NCI-H226 (cell line): ENCODE measurements around the gene PRND.
A peak's percentile ranks its signal among the peaks of the same experiment; 100 is the strongest.
"Not testable (repeated sequence)": the region's sequence is repeated elsewhere in the genome, so short reads cannot be mapped to it uniquely, and the experiment has no call there.

Experiments
- DNase-seq: peaks from one replicate; pipeline ENCODE4 v3.0.0-alpha.2; 2015

The PRND gene, protein sequence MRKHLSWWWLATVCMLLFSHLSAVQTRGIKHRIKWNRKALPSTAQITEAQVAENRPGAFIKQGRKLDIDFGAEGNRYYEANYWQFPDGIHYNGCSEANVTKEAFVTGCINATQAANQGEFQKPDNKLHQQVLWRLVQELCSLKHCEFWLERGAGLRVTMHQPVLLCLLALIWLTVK

DNA sequence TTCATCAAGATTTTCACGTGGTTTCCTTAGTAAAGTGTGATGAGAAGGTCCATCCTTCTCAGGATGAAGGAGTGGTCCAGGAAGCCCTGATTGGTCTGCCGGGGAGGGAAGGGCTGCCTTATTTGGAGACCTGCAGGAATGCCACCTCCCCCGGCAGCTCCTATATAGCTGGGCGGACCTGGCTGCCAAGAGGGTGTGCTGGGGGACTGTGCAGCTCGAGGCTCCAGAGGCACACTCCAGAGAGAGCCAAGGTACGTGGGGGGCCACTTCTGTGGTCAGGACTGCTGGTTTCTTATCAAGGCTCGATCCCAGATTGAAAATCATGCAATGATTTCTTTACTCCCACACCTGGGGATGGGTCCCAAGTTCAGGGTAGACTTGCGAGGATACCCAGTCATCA, at the start of gene PRND:
TSS of gene PRND (plus strand) at position 191 of the 400 bp plus-strand sequence. CDS start 2,643 bp downstream, outside the sequence.
- no peak for DNase-seq

DNA sequence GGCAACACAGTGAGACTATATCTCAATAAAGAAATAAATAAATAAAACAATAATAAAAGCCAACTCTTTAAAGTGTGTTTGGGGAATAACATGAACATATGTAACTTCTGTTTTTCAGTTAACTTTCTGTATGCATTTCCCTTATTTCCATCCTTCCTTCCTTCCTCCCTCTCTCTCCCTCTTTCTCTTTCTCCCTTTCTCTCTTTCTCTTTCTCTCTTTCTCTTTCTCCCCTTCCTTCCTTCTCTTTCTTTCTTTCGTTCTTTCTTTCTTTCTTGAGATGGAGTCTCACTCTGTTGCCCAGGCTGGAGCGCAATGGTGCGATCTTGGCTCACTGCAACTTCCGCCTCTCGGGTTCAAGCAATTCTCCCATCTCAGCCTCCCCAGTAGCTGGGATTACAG, 48.8 kb upstream of the PRND start:
- DNase-seq, result no peak

DNA sequence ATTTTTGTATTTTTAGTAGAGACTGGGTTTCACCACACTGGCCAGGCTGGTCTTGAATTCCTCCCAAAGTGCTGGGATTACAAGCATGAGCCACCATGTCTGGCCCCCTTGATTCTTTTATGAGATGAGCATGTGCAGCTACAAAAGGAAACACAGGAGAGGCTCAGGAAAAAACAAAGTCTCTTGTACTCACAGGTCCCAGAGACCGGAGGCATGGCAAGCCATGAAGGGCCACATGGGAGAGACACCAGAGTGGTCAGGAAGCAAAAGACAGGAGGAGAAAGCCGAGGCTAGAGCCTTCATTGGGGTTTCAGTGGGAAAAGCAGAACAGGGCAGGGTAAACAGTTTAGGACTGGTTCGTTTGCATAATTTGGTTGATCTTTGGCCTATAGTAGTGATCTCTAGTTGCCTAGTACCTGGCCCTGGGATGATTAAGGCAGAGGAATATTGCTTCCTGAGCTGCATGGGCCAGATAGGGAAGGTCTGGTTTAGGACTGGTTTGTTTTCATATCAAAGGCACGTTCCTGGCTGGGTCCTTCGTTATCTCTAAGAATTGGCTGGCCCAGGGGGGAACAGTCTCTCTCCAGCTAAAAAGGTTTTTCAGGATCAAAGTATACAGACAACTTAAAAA, 48.2 kb upstream of the PRND start:
- DNase-seq, result no peak

DNA sequence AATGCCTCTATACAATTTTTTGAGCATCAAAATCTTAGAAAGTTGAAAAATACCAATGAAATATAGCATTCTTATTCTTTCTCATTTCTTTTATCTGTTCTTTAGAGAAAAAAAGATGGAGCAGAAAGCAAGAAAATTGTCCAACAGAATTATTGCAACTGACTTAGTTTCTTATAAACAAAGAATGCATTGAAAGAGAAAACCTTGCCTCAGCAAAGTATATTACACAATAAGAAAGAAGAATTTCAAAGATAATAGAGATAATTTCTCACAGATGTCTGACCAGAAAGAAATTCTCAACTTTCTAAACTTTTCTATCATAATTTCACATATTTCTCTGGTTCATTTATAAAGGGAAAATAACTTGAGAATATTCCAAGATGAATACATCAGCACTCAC, 47.0 kb upstream of the PRND start:
- DNase-seq, result no peak

DNA sequence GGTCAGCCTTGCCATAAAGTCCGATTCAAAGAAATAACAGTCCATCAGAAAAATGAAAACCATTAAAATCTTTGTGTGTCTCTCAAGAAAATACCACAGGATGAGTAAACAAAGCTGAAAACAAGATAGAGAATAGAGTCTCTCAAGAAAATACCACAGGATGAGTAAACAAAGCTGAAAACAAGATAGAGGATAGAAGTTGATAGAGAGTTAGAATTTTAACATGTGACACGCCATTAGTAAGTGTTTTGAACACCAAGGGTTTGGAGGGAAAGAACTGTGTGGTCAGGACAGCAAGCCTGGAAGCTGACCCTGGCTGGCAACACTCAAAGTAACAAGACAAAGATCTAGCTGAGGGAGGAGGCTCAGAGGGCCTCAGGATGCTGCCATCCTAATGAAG, 43.9 kb upstream of the PRND start:
- DNase-seq, result no peak

DNA sequence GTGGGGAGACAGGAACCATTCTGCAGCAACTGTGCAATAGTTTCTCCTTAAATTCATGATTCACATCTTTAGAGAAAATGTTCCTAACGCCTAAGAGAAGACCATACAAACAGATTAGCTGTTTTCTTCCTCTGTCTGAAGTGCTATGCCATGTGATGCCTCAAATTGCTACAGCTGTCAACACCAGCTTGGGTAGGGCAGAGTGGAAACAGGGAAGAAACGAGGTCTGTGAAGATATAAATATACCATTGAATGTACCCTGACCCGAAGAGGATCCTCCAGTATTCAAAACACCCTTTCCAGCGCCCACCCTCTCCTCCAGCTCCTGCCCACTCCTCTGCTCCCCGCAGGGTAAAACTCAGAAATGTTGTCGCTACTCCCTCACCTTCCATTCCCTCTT, 40.3 kb upstream of the PRND start:
- no peak for DNase-seq

DNA sequence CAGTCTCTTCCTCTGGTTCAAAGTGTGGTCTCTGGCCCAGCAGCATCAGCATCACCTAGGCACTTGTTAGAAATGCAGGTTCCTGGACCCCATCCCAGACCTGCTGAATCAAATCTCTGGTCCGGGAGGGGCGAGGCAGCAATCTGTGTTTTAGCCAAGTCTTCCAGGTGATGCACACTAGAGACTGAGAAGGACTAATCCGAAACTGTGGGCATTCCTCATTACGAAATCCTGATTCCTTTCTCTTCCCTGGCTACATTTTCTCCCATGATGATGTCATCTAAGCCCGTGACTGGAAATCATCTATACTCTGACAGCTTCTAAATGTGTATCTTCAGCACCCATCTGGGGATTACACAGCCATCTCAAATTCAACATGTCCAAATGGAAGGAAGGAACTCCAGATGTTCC, 39.7 kb upstream of the PRND start:
- DNase-seq, result peak; percentile 54

DNA sequence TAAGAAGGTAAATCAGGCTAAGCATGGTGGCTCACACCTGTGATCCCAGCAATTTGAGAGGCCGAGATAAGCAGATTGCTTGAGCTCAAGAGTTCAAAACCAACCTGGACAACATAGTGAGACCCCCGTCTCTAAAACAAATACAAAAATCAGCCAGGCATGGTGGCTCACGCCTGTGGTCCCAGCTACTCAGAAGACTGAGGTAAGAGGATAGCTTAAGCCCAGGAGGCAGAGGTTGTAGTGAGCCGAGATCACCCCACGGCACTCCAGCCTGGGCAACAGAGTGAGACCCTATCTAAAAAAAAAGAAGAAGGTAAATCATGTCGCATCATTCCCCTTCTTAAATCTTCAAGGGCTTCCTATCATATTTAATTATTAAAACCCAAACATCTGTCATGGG, 39.0 kb upstream of the PRND start:
- DNase-seq, result no peak

DNA sequence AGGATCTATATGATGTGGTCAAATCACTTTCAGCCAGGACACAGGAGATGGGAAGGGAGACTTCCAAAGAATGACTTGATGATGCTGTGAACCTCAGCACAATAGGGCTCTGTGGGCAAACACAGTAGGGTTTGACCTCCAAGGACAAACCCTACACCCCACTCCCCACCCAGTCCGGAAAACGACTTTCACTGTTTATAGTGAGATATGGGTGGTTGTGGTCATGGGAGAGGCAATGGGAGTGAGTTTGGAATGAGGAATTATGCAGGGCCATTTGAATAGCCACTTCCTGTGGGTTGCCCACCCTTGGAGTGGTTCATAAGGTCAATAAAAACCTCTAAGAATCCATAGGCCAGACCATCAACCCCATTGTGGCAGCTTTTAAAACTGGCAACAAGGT, 38.4 kb upstream of the PRND start:
- DNase-seq, result no peak

DNA sequence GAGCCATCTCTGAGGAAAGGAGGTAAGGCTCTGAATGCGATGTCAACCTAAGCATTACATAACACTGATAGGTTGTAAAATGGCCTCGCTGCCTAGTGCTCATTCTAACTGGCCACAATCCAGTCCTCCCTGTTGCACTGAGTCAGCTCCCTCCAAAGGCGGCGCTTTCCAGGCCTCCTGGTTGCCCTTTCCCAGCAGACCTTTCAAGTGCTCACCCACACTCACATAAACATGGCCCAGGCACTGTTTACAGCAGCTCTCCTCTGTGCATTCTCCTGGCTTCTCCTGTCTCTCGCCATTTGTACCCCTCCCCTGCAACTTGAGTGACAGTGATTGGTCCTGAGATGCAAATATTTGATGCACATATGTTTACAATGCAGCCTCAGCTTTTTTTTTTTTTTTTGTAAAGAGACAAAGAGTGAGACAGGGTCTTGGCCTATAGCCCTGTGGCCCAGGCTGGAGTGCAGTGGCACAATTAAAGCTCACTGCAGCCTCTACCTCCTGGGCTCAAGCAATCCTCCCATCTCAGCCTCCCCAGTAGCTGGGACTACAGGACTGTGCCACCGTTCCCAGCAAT, 36.8 kb upstream of the PRND start:
- peak; percentile 77 for DNase-seq

DNA sequence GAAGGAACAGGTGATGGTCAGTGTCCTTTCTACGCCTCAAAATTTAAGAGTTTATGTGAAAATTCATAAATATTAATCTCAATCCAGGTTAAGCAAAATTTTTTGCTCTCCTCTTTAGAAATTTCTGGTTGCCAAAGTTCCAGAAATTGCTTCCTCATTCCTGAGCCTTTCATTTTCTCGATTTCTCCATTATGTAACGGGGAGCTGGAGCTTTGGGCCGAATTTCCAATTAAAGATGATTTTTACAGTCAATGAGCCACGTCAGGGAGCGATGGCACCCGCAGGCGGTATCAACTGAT, 35.8 kb upstream of the PRND start:
- no peak for DNase-seq

DNA sequence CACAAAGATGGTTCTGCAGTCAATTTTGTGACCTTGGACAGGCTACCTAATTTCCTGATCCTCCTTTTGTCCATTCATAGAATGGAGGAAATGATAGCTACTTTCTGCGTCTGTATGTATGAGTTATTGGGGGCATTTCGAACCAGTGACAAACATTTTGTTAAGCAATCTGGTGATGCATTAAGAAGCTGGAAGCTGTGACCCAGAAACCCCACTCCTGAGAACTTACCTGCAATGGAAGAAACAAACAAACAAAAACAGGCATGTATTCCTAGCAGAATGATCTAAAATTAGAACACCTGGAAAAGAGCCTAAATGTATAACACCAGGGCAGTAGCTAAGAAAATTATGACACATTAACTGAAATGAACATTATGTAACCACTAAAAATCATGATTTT, 33.4 kb upstream of the PRND start:
- no peak for DNase-seq

DNA sequence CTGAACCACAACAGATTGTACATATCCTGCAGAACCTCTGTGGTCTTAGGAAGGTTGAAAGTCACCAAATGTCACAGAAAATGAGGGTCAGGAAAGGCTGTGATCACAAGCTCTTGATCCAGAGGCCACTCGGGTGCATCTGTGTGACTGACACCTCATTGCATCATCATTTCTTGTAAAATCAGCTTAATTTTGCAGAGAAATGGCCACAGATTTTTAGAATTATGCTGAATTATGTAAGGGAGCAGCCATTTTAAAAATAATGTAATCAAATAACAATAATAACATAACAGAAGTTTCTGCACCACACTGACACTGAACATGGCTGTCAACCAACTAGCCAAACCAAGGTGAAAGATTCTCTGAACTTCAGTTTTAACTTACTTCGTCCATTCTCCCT, 32.5 kb upstream of the PRND start:
- DNase-seq, result no peak

DNA sequence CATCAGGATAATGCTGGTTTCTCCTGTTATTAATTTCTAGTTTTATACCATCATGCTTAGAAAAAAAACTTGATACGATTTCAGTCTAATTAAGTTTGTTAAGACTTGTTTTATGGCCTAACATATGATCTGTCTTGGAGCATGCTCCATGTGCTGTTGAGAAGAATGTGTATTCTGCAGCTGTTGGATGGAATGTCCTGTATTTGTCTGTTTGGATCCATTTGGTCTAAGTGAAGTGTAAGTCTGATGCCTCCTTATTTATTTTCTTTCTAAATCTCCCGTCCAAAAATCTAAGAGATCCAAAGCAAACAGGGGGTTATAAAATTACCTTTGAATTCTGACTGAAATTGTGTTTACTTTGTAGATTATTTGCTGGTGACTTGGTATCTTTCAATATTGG, 30.0 kb upstream of the PRND start:
- DNase-seq, result no peak

DNA sequence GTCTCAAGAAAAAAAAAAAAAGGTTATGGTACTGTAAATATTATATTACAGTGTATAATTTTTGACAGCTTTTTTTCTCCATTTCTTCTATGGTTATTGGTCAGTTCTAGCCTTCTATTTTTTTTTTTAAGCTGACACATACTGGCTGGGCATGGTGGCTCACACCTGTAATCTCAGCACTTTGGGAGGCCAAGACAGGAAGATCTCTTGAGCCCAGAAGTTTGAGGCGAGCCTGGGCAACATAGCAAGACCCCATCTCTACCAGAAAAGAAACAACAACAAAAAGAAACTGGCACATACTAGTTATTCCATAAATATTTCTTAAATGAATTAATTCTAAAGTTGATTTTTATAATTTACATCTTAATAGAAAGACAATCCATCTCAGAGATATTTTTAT, 27.6 kb upstream of the PRND start:
- DNase-seq, result no peak

DNA sequence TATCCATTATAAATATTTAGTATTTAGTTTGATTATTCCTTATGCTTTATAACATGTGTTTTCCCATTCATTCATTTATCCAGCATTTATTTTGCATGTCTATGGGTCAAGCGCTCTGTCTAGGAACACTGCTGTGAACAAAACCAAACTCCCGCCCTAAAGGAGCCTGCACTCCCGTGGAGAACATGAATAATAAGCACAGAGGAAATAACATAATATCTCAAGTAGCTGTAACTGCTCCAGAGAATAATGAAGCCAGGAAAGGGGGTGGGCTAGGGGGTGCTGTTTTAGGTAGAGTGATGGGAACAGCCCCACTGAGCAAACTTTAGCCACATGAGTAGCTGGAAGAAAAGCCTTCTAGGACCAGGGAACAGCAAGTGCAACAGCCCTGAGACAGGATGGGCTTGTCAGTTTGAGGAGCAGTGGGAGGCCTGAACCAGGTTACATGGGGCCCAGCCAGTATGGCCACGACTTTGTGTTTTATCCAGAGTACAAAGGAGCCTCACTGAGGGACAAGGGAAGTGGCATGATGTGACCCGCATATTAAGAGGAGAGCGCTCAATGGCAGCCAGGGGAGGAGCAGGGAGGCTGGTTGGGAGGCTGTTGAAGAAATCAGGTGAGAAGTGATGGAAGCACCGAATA, 24.4 kb upstream of the PRND start:
- DNase-seq, result no peak

DNA sequence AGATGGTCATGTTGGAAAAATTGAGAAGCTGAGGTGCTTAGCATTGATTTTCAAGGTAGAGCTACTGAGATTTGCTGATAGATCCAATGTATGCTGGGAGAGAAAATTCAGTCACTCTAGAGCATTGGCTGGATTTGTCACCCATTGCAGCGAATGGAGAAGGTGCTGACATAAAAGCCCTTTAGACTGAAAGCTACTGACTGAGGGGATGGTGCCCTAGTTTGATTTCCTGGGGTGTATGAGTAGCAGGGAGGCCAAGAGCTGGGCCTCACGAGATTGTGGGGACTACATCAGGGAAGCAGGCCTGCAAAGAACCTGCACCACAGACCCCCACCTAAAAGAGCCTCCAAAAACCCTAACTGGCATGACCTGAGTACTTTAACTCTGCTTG, 23.9 kb upstream of the PRND start:
- no peak for DNase-seq

DNA sequence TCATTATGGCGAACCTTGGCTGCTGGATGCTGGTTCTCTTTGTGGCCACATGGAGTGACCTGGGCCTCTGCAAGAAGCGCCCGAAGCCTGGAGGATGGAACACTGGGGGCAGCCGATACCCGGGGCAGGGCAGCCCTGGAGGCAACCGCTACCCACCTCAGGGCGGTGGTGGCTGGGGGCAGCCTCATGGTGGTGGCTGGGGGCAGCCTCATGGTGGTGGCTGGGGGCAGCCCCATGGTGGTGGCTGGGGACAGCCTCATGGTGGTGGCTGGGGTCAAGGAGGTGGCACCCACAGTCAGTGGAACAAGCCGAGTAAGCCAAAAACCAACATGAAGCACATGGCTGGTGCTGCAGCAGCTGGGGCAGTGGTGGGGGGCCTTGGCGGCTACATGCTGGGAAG, 22.5 kb upstream of the PRND start:
- DNase-seq, result no peak

DNA sequence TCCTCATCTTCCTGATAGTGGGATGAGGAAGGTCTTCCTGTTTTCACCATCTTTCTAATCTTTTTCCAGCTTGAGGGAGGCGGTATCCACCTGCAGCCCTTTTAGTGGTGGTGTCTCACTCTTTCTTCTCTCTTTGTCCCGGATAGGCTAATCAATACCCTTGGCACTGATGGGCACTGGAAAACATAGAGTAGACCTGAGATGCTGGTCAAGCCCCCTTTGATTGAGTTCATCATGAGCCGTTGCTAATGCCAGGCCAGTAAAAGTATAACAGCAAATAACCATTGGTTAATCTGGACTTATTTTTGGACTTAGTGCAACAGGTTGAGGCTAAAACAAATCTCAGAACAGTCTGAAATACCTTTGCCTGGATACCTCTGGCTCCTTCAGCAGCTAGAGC, 21.8 kb upstream of the PRND start:
- DNase-seq, result no peak

DNA sequence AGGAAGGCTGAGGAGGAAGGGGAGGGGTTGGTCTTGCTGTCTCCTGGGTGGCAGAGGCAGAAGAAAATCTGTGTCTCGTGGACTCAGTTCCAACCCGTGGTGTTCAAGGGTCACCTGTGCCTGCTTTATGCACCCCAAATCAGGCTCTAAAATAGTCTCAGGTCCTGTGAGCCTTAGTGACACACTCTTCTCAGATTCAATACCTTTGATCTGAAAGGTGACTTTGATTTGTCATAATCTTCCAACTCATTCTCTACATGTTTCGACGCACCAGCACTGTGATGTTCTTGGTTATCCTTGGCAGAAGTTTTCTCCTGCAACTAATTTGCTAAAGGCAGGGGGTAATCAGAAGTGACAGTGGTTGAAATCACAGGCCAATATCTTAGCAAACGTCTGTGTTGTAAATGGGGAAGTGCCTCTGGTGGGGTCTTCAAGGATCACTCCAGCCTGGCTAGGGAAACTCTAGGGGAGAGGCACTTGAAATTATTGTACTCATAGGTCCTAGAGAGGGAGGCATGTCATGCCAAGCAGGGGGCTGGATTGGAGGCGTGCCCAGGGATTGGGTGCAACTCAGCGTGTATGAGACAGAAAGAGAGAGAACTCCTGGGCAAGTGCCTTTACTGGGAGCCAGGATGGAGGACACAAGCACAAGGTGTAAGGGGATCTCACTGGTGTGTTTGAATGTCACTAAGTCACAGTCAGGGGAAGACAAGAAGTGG, 19.0 kb upstream of the PRND start:
- no peak for DNase-seq

DNA sequence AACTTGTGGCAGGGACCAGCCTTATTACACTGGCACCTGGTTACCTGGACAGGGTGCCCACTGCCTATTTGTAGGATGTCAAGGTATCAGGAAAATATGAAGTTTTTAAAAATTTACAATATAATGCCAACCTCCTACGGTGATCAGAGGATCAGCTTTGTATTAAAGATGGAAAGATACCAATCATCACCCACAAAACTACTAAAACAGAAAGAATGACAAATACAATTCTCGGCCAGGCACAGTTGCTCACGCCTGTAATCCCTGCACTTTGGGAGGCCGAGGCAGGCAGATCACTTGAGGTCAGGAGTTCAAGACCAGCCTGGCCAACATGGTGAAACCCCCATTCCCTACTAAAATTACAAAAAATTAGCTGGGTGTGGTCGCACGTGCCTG, 18.4 kb upstream of the PRND start:
- DNase-seq, result no peak

DNA sequence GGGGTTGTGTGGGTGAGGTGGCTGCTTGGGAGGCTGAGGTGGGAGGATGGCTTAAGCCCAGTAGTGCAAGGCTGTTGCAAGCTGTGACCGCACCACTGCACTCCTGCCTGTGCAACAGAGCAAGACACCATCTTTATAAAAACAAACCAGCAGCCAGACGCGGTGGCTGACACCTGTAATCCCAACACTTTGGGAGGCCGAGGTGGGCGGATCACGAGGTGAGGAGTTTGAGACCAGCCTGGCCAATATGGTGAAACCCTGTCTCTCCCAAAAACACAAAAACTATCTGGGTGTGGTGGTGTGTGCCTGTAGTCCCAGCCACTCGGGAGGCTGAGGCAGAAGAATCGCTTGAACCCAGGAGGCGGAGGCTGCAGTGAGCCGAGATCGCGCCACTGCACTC, 14.8 kb upstream of the PRND start:
- DNase-seq, result not testable (repeated sequence)

DNA sequence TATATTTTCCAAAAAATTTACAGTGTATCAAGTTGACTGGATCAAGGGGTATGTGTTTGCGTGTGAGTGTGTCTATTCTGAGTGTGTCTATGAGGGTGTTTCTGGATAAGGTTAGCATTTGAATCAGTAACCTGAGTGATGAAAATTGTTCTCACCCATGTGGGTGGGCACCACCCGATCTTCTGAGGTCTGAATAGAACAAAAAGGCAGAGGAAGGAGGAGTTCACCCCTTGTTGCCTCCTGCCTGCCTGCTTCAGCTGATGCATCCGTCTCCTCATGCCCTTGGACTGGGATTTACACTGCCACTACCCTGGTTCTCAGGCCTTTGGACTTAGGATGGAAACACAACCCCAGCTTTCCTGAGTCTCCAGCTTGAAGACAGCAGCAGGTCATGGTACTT, 13.7 kb upstream of the PRND start:
- no peak for DNase-seq

DNA sequence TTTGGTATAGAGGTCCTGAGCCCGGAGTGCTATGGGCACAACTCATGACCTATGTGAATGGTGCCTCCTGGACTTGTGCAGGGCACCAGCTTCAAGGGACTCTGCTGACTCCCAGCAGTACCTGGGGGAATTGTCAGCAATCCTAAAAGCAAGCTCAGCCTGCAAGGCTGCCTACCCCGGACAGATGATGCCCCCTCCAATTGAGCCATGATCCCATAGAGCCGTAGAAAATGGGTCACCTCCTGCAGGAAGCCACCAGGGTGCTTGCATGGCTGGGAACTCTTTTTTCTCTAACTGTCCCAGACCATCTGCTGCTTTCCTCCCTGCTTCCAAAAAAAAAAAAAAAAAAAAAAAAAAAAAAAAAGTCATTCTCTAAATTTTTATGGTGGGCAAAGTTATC, 12.9 kb upstream of the PRND start:
- no peak for DNase-seq
